ENCODE measurements around the gene AMELX. TPM values are rescaled to one million over a fixed set of nuclear protein-coding genes. Genes with fewer than 3 reads are reported as not detected.

The AMELX gene
- total and polyA plus RNA-seq, 4 donors, result not detected

DNA sequence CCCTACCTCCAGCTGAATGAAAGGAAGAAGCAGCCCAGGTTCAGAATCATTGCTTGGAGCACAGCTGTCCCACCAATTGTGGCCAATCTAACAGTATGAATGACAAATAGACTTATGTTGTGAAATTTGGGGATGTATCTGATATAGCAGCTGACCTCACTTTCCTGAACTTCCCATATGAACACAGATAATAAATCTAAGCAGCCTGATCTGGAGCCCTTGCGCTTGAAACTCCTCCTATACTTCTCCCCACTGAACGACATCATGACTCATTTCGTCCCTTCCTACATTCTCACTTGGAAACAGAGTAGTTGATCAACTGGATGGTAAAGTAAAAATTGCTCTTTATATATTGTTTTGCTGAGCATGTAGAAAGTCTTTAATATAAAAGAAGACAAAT lies 24.2 kb upstream of the AMELX start:
- Histone ChIP-seq H3K4me1 (ENCODE audit: control insufficient read depth in 5 of 5, insufficient read depth in 5 of 5, low read length in 5 of 5) (peaks cover 0 to 7% (median 0%) of the 10 kb centered on the region in 5 donors), H3K9ac (ENCODE audit: insufficient read depth in 1 of 2, low read length in 2 of 2) (no peak overlapping the region), H3K27ac (ENCODE audit: low read depth in 1 of 2, low read length in 1 of 2) (no peak overlapping the region), H3K27me3 (ENCODE audit: control insufficient read depth in 3 of 3, insufficient read depth in 3 of 3, low read length in 2 of 3) (peaks cover 0 to 34% (median 14%) of the 10 kb centered on the region in 3 donors), H3K36me3 (ENCODE audit: control insufficient read depth in 4 of 4, insufficient read depth in 4 of 4, low read length in 4 of 4) (no peaks in the 10 kb centered on the region), H3K9me3 (ENCODE audit: control insufficient read depth in 4 of 4, insufficient read depth in 3 of 4, low read length in 3 of 4) (no peaks in the 10 kb centered on the region), H3K4me3 (no peak overlapping the region)
- no peak for ATAC-seq (ENCODE audit: insufficient read depth, low FRiP score)
- TF ChIP-seq, protein P1, sequence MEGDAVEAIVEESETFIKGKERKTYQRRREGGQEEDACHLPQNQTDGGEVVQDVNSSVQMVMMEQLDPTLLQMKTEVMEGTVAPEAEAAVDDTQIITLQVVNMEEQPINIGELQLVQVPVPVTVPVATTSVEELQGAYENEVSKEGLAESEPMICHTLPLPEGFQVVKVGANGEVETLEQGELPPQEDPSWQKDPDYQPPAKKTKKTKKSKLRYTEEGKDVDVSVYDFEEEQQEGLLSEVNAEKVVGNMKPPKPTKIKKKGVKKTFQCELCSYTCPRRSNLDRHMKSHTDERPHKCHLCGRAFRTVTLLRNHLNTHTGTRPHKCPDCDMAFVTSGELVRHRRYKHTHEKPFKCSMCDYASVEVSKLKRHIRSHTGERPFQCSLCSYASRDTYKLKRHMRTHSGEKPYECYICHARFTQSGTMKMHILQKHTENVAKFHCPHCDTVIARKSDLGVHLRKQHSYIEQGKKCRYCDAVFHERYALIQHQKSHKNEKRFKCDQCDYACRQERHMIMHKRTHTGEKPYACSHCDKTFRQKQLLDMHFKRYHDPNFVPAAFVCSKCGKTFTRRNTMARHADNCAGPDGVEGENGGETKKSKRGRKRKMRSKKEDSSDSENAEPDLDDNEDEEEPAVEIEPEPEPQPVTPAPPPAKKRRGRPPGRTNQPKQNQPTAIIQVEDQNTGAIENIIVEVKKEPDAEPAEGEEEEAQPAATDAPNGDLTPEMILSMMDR (IDR thresholded peaks at IDR 0.05; ENCODE audit: control extremely low read depth, extremely low read depth), result no peak
- DNase-seq, result no peak
- 83 to 86% methylated on average over 3 of the region's 3 CpGs for WGBS, 2 donors

DNA sequence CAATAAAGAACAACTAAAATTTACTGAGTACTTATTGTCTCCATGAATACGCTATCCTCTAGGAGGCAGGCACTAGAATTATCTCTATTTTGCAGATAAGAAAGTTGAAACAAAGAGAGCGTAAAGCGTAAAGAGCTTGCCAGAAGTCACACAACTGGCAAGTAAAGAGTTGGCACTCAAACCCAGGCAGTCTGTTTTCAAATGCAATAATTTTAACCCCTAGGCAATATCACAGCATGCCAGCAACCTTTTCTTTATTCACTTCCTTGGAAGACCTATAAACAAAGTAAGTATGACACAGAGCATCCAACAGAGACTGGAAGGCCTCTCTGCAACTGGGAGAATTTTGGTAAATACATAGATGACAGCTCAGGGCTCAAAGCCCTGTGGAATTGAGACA lies 23.2 kb upstream of the AMELX start:
- peaks cover 0 to 36% (median 17%) of the 10 kb centered on the region in 3 donors for H3K27me3 ChIP-seq (ENCODE audit: control insufficient read depth in 3 of 3, insufficient read depth in 3 of 3, low read length in 2 of 3)
- DNase-seq (peak in 2 of 3 donors; percentile 24 to 26), ATAC-seq (ENCODE audit: insufficient read depth, low FRiP score) (no peak)
- 74 to 79% methylated on average over 3 of the region's 3 CpGs for WGBS, 2 donors
- H3K27ac ChIP-seq (ENCODE audit: low read depth in 1 of 2, low read length in 1 of 2), result no peak overlapping the region
- peaks cover 0 to 5% (median 0%) of the 10 kb centered on the region in 5 donors for H3K4me1 ChIP-seq (ENCODE audit: control insufficient read depth in 5 of 5, insufficient read depth in 5 of 5, low read length in 5 of 5)
- TF ChIP-seq, protein P1 (IDR thresholded peaks at IDR 0.05; ENCODE audit: control extremely low read depth, extremely low read depth), result no peak
- no peak overlapping the region for H3K4me3 ChIP-seq
- H3K9ac ChIP-seq (ENCODE audit: insufficient read depth in 1 of 2, low read length in 2 of 2), result no peak overlapping the region
- H3K36me3 ChIP-seq (ENCODE audit: control insufficient read depth in 4 of 4, insufficient read depth in 4 of 4, low read length in 4 of 4), result no peaks in the 10 kb centered on the region
- no peaks in the 10 kb centered on the region for H3K9me3 ChIP-seq (ENCODE audit: control insufficient read depth in 4 of 4, insufficient read depth in 3 of 4, low read length in 3 of 4)

DNA sequence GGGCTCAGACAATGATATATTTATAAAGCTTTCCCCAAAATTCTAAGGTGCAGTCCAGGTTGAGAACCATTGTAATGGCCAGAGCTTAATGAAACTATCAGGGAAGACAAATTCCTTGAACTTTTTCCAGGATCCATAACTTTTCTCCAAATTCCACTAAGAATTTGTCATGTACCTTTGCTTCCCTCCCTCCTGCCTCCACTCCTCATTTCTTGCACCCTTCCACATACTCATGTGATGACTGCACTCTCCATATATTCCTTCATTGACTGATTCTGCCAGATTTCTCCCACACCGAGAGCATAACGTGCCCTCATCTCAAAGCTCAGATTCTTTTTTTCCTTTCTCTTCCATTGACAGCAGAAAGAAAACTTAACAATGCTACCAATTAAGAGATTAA lies 20.9 kb upstream of the AMELX start:
- 75 to 76% methylated on average over 2 of the region's 2 CpGs for WGBS, 2 donors
- ATAC-seq (ENCODE audit: insufficient read depth, low FRiP score), result no peak
- Histone ChIP-seq H3K27me3 (ENCODE audit: control insufficient read depth in 3 of 3, insufficient read depth in 3 of 3, low read length in 2 of 3) (peaks cover 0 to 51% (median 17%) of the 10 kb centered on the region in 3 donors), H3K27ac (ENCODE audit: low read depth in 1 of 2, low read length in 1 of 2) (no peak overlapping the region), H3K9ac (ENCODE audit: insufficient read depth in 1 of 2, low read length in 2 of 2) (no peak overlapping the region), H3K36me3 (ENCODE audit: control insufficient read depth in 4 of 4, insufficient read depth in 4 of 4, low read length in 4 of 4) (no peaks in the 10 kb centered on the region), H3K9me3 (ENCODE audit: control insufficient read depth in 4 of 4, insufficient read depth in 3 of 4, low read length in 3 of 4) (no peaks in the 10 kb centered on the region), H3K4me1 (ENCODE audit: control insufficient read depth in 5 of 5, insufficient read depth in 5 of 5, low read length in 5 of 5) (peaks cover 0 to 2% (median 0%) of the 10 kb centered on the region in 5 donors), H3K4me3 (no peak overlapping the region)
- TF ChIP-seq, protein P1 (IDR thresholded peaks at IDR 0.05; ENCODE audit: control extremely low read depth, extremely low read depth), result no peak
- no peak for DNase-seq

DNA sequence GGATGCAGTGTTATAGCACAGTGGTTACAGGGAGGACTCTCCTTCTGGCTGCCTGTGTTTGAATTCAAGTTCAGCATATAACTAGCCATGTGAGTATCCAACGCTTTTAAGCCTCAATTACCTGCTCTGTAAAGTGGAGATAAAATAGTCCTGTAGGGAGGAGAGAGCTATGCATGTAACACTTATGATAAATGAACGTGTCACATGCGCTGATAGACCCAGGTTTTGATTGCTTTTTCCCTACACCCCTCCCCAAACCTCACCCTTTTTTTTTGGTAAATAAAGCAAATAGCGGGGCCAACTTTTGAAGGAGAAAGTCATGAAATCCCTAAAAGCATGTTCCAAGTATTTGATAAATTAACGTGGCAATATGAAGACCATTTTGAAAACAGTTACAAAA lies 20.4 kb upstream of the AMELX start:
- peaks cover 0 to 2% (median 0%) of the 10 kb centered on the region in 5 donors for H3K4me1 ChIP-seq (ENCODE audit: control insufficient read depth in 5 of 5, insufficient read depth in 5 of 5, low read length in 5 of 5)
- no peak for DNase-seq
- 72 to 90% methylated on average over 5 of the region's 5 CpGs for WGBS, 2 donors
- no peak for ATAC-seq (ENCODE audit: insufficient read depth, low FRiP score)
- H3K36me3 ChIP-seq (ENCODE audit: control insufficient read depth in 4 of 4, insufficient read depth in 4 of 4, low read length in 4 of 4), result no peaks in the 10 kb centered on the region
- no peak overlapping the region for H3K4me3 ChIP-seq
- TF ChIP-seq, protein P1 (IDR thresholded peaks at IDR 0.05; ENCODE audit: control extremely low read depth, extremely low read depth), result no peak
- no peak overlapping the region for H3K9ac ChIP-seq (ENCODE audit: insufficient read depth in 1 of 2, low read length in 2 of 2)
- H3K27me3 ChIP-seq (ENCODE audit: control insufficient read depth in 3 of 3, insufficient read depth in 3 of 3, low read length in 2 of 3), result peaks cover 0 to 52% (median 17%) of the 10 kb centered on the region in 3 donors
- H3K9me3 ChIP-seq (ENCODE audit: control insufficient read depth in 4 of 4, insufficient read depth in 3 of 4, low read length in 3 of 4), result no peaks in the 10 kb centered on the region
- H3K27ac ChIP-seq (ENCODE audit: low read depth in 1 of 2, low read length in 1 of 2), result no peak overlapping the region
